VCaP (cell line): ENCODE results near the gene SLC4A5.

Source experiments
- H3K27ac ChIP-seq: fragments of 450-650 bp; 2 replicates; pipeline ENCODE4 v1.5.1; 2017
- CTCF ChIP-seq: fragments of 450-650 bp; conservative IDR thresholded peaks from 2 replicates; pipeline ENCODE4 v1.5.1; 2017; ENCODE audit warnings: mild to moderate bottlenecking, moderate library complexity

Gene SLC4A5

GRCh38 chr2:74249406-74250122 lies 93.7 kb downstream of the SLC4A5 start:
- TF ChIP-seq CTCF: no peak
- H3K27ac ChIP-seq: no peak overlapping the region

GRCh38 chr2:74246496-74247195 lies 96.6 kb downstream of the SLC4A5 start:
- no peak for TF ChIP-seq CTCF
- no peak overlapping the region for H3K27ac ChIP-seq

GRCh38 chr2:74244286-74244685 lies 98.9 kb downstream of the SLC4A5 start:
- no peak for TF ChIP-seq CTCF

GRCh38 chr2:74242354-74243071 lies 100.7 kb downstream of the SLC4A5 start:
- no peak overlapping the region for H3K27ac ChIP-seq
- no peak for TF ChIP-seq CTCF

More at GRCh38 chr2:74244286-74244685, 98.9 kb downstream of the SLC4A5 start:
- no peak overlapping the region for H3K27ac ChIP-seq

- no peak for TF ChIP-seq CTCF
- H3K27ac ChIP-seq: no peak overlapping the region
Measured at GRCh38 chr2:74239346-74239745, 103.9 kb downstream of the SLC4A5 start.

- no peak overlapping the region for H3K27ac ChIP-seq
- no peak for TF ChIP-seq CTCF
Measured at GRCh38 chr2:74238879-74239278, 104.3 kb downstream of the SLC4A5 start.

GRCh38 chr2:74235041-74235440 lies 108.2 kb downstream of the SLC4A5 start:
- no peak overlapping the region for H3K27ac ChIP-seq
- TF ChIP-seq CTCF: no peak
